Heart right ventricle (tissue), 16 donors: ENCODE data around the gene IP6K3. TPM values are rescaled to one million over a fixed set of nuclear protein-coding genes. Genes with fewer than 3 reads are reported as not detected.

Experiments used
- ATAC-seq, 8 donors: fragments of 200-7000 bp; cut with Tn5 transposase; one replicate each; pipeline ENCODE4 v1.9.1; 2020; ENCODE audit warnings: mild to moderate bottlenecking in 8 of 8, moderate library complexity in 8 of 8, moderate number of reproducible peaks in 1 of 8
- DNase-seq, 2 donors: peaks; one replicate each; pipeline ENCODE4 v3.0.0-alpha.2; 2020
- H3K27ac ChIP-seq, 10 donors: fragments of 200-600 bp; sonication (generic) in 2 of 10; one replicate each; pipeline versions ENCODE4 v1.5.0 to v1.8.0; 2020 to 2022; ENCODE audit warnings: mild to moderate bottlenecking in 3 of 10
- H3K27me3 ChIP-seq, 7 donors: fragments of 200-600 bp; one replicate each; pipeline ENCODE4 v1.8.0; 2021 to 2022; ENCODE audit warnings: mild to moderate bottlenecking in 2 of 7
- H3K36me3 ChIP-seq, 9 donors: fragments of 200-600 bp; sonication (generic) in 1 of 9; one replicate each; pipeline versions ENCODE4 v1.5.0 to v1.8.0; 2020 to 2022; ENCODE audit warnings: mild to moderate bottlenecking in 2 of 9
- H3K4me1 ChIP-seq, 9 donors: fragments of 200-600 bp; sonication (generic) in 1 of 9; one replicate each; pipeline versions ENCODE4 v1.5.0 to v1.8.0; 2020 to 2022; ENCODE audit warnings: mild to moderate bottlenecking in 4 of 9
- H3K4me3 ChIP-seq, 10 donors: fragments of 200-600 bp; sonication (generic) in 2 of 10; one replicate each; pipeline versions ENCODE4 v1.5.0 to v1.8.0; 2020 to 2022; ENCODE audit warnings: mild to moderate bottlenecking in 7 of 10, moderate library complexity in 2 of 10
- H3K9me3 ChIP-seq, 11 donors: fragments of 200-600 bp in 10 of 11; sonication (generic) in 2 of 11; one replicate each; pipeline versions ENCODE4 v1.5.0 to v1.8.0; 2013 to 2022; ENCODE audit warnings: mild to moderate bottlenecking in 2 of 11, control low read depth in 1 of 11, moderate library complexity in 1 of 11
- CTCF ChIP-seq, 9 donors: fragments of 200-600 bp; sonication (generic) in 2 of 9; IDR thresholded peaks; one replicate each; pipeline versions ENCODE4 v1.5.0 to v1.8.0; 2021 to 2022; ENCODE audit warnings: antibody characterized with exemption in 9 of 9, mild to moderate bottlenecking in 5 of 9, moderate library complexity in 1 of 9
- WGBS, 2 donors: extraction: QIAGEN DNeasy Blood & Tissue Kit; methylation state at CpG; one replicate each; pipeline ENCODE4 v1.1.7; 2013; ENCODE audit warnings: inconsistent platforms in 1 of 2; 5-methylcytosine and 5-hydroxymethylcytosine counted together
- intact Hi-C, 10 donors: fragments of 100-400 bp; cut with DNase I; formaldehyde crosslinking; loops; one replicate each; pipeline versions ENCODE4 v1.11.1 to v1.14.2; 2022
- polyA plus RNA-seq, 2 donors: library from polyadenylated mRNA; stranded (reverse); fragments of 200-250 nt; gene quantifications; one replicate each; pipeline ENCODE4 v1.2.3, GENCODE V29; 2013
- total RNA-seq, 10 donors: library from RNA; stranded (reverse); fragmentation: NEBNext Ultra II Directional in 3 of 10; extraction: Animal tissue kit (Norgen Biotek cat#: 25700) in 3 of 10; gene quantifications; one replicate each; pipeline versions ENCODE4 v1.2.1 to v1.2.4, GENCODE V29; 2021 to 2023
- donor health status: Arrhythmogenic right ventricular cardiomyopathy.
- donor health status: ischemic (EF 13 %, LVEDD 7.1; RV severe dilation, severe dysfunction).
- donor health status: healthy with polysubstance abuse.
- donor health status: DM: no; HTN: yes; CAD: no.
- donor health status: DM: no; HTN: no; CAD: no.
- donor health status: ischemic (EF 25% LVEDD 6.9; RV normal size, moderate dysfunction).
- donor health status: ischemic (EF 25% LVEDD 5.7; RV mildly dilated, moderate dysfunction).
- donor health status: healthy.
- donor health status: DM: yes; HTN: yes; CAD: no.
- donor health status: Ischemic cardiomyopathy.
- donor health status: ischemic (EF 35%, LVEDD 5.7; RV mildly dilated, moderate dysfunction).
- donor health status: nonischemic (EF 11% LVEDD 7.7; RV severe dilation, severe dysfunction).
- donor health status: DM: yes; HTN: yes; CAD: no.
- donor health status: PGD.
- donor health status: ischemic (EF 29% LVEDD 5.4; RV normal size, mild dysfunction).
- donor health status: nonischemic (EF 23%, LVEDD 6.1; RV moderate dilation, normal function).

The IP6K3 gene
- total and polyA plus RNA-seq, 12 donors: 15.9 to 55.7 (median 27.5) TPM

GRCh38 chr6:33751771-33752645 is 5.3 kb upstream of the IP6K3 start:
- DNase-seq (no peak), ATAC-seq (no peak)
- intact Hi-C loops: loop anchor here in 1 of 10 donors (10.0 kb wide), 1 partner anchor 157 kb away; no protein-coding TSS in a partner anchor
- no peak overlapping the region for H3K4me3 ChIP-seq
- no peak for TF ChIP-seq CTCF (IDR thresholded peaks at IDR 0.05)
- peaks cover 0 to 9% (median 2%) of the 10 kb centered on the region in 9 donors for H3K4me1 ChIP-seq
- H3K27ac ChIP-seq: no peak overlapping the region
- H3K27me3 ChIP-seq: no peaks in the 10 kb centered on the region
- 77 to 80% methylated on average over 15 of the region's 15 CpGs for WGBS, 2 donors
- H3K9me3 ChIP-seq: no peaks in the 10 kb centered on the region
- no peaks in the 10 kb centered on the region for H3K36me3 ChIP-seq

GRCh38 chr6:33750244-33750991 is 3.7 kb upstream of the IP6K3 start:
- no peak for TF ChIP-seq CTCF (IDR thresholded peaks at IDR 0.05)
- no peaks in the 10 kb centered on the region for H3K27me3 ChIP-seq
- ATAC-seq: no peak
- peaks cover 0 to 12% (median 3%) of the 10 kb centered on the region in 9 donors for H3K4me1 ChIP-seq
- no peak overlapping the region for H3K27ac ChIP-seq
- no peak overlapping the region for H3K4me3 ChIP-seq
- no peaks in the 10 kb centered on the region for H3K36me3 ChIP-seq
- WGBS, 2 donors: 59 to 83% methylated on average over 11 of the region's 11 CpGs
- no peak for DNase-seq
- no peaks in the 10 kb centered on the region for H3K9me3 ChIP-seq
- intact Hi-C loops: loop anchor here in 1 of 10 donors (10.0 kb wide), 1 partner anchor 156 kb away; no protein-coding TSS in a partner anchor

GRCh38 chr6:33749401-33749800 is 2.7 kb upstream of the IP6K3 start:
- DNase-seq (no peak), ATAC-seq (no peak)
- H3K9me3 ChIP-seq: no peaks in the 10 kb centered on the region
- H3K4me3 ChIP-seq: no peak overlapping the region
- H3K27me3 ChIP-seq: no peaks in the 10 kb centered on the region
- WGBS, 2 donors: 77 to 82% methylated on average over 7 of the region's 7 CpGs
- TF ChIP-seq CTCF (IDR thresholded peaks at IDR 0.05): no peak
- H3K36me3 ChIP-seq: no peaks in the 10 kb centered on the region
- H3K4me1 ChIP-seq: peaks cover 0 to 22% (median 8%) of the 10 kb centered on the region in 9 donors
- intact Hi-C loops: no loop called here
- H3K27ac ChIP-seq: no peak overlapping the region

- DNase-seq (no peak), ATAC-seq (no peak)
- intact Hi-C loops: no loop called here
- H3K4me3 ChIP-seq: no peak overlapping the region
- H3K4me1 ChIP-seq: peaks cover 0 to 27% (median 13%) of the 10 kb centered on the region in 9 donors
- WGBS, 2 donors: 81 to 84% methylated on average over 4 of the region's 4 CpGs
- no peaks in the 10 kb centered on the region for H3K9me3 ChIP-seq
- H3K36me3 ChIP-seq: no peaks in the 10 kb centered on the region
- peaks cover 0 to 1% (median 0%) of the 10 kb centered on the region in 7 donors for H3K27me3 ChIP-seq
- no peak overlapping the region for H3K27ac ChIP-seq
- TF ChIP-seq CTCF (IDR thresholded peaks at IDR 0.05): no peak
Measured at GRCh38 chr6:33748841-33749240, 2.1 kb upstream of the IP6K3 start.
